Measurements from ENCODE around the gene PRKCA. TPM values are rescaled to one million over a fixed set of nuclear protein-coding genes. Genes with fewer than 3 reads are reported as not detected.

Gene PRKCA
- total RNA-seq, 4 donors from 2014 or later: 55.8 to 90.7 (median 66.7) TPM

GRCh38 chr17:66670206-66670605 lies 367.8 kb downstream of the PRKCA start:
- H3K9me3 ChIP-seq: peaks cover 0 to 7% (median 0%) of the 10 kb centered on the region in 4 donors
- H3K36me3 ChIP-seq: no peaks in the 10 kb centered on the region
- no peaks in the 10 kb centered on the region for H3K27me3 ChIP-seq
- 82 to 87% methylated on average over 3 of the region's 3 CpGs for WGBS, 2 donors
- H3K27ac ChIP-seq: no peak overlapping the region
- no peak for DNase-seq (ENCODE audit: low spot score in 2 of 2)
- peaks cover 0 to 24% (median 5%) of the 10 kb centered on the region in 4 donors for H3K4me1 ChIP-seq
- H3K4me3 ChIP-seq: no peak overlapping the region
- TF ChIP-seq, protein P1, sequence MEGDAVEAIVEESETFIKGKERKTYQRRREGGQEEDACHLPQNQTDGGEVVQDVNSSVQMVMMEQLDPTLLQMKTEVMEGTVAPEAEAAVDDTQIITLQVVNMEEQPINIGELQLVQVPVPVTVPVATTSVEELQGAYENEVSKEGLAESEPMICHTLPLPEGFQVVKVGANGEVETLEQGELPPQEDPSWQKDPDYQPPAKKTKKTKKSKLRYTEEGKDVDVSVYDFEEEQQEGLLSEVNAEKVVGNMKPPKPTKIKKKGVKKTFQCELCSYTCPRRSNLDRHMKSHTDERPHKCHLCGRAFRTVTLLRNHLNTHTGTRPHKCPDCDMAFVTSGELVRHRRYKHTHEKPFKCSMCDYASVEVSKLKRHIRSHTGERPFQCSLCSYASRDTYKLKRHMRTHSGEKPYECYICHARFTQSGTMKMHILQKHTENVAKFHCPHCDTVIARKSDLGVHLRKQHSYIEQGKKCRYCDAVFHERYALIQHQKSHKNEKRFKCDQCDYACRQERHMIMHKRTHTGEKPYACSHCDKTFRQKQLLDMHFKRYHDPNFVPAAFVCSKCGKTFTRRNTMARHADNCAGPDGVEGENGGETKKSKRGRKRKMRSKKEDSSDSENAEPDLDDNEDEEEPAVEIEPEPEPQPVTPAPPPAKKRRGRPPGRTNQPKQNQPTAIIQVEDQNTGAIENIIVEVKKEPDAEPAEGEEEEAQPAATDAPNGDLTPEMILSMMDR (IDR thresholded peaks at IDR 0.05): no peak
- TF ChIP-seq EP300 (IDR thresholded peaks at IDR 0.05) (no peak), POLR2A (IDR thresholded peaks at IDR 0.05) (no peak)

DNA sequence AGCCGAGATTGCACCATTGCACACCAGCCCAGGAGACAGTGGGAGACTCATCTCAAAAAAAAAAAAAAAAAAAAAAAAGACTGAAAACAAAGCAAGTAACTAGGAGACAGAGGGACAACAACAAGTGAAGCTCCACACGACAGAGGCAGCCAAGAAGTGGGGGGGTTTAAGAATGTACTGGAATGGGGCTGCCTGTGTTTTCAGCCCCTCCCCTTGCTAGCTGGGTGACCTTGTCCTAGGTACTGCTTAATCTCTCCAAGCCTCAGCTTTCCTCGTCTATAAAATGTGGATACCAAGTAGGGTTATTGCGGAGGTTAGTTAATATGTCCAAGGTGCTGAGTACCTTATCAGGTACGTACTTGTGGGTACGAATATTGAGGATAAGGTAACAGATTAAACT lies 368.7 kb downstream of the PRKCA start:
- Histone ChIP-seq H3K36me3 (no peaks in the 10 kb centered on the region), H3K4me3 (no peak overlapping the region), H3K27ac (peak overlapping the region in 3 of 4 donors; percentile 23 to 84 (median 37)), H3K27me3 (no peaks in the 10 kb centered on the region), H3K4me1 (peaks cover 0 to 24% (median 5%) of the 10 kb centered on the region in 4 donors), H3K9me3 (peaks cover 0 to 7% (median 0%) of the 10 kb centered on the region in 4 donors)
- 76 to 83% methylated on average over 6 of the region's 6 CpGs for WGBS, 2 donors
- TF ChIP-seq, protein P1 (IDR thresholded peaks at IDR 0.05): no peak
- TF ChIP-seq POLR2A (IDR thresholded peaks at IDR 0.05): no peak
- no peak for TF ChIP-seq EP300 (IDR thresholded peaks at IDR 0.05)
- no peak for DNase-seq (ENCODE audit: low spot score in 2 of 2)

DNA sequence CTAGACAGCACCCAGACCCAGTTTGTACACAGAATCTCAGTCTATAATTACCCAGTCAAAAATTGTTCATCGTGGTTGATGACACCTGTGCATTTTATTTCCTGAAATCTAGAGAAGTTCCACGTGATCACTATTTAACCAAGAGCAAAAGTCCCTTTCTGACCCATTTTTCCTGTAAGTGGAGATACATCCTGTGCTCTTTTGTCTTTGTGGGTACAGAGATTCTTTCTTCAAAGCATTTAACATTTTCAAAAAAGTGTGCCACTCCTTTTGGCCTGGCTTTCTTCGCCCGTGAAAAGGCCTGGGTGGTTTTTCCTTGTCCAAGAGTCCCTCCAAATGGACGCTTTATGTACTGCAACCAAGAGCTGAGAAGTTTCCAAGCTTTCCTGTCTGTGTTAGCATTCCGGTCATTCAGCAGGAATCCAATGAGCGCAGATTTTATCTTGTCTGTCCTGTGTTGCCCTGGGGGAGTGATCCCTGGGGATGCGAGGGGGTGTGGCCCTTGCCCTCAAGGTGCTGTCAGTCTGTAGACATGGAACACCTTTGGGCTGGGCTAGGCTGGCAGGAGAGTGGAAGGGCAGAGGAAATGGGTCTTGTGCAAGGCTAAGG lies 371.4 kb downstream of the PRKCA start:
- peak overlapping the region; percentile 49 to 84 (median 66) for H3K27ac ChIP-seq
- H3K36me3 ChIP-seq: peaks cover 0 to 7% (median 0%) of the 10 kb centered on the region in 3 donors
- no peak overlapping the region for H3K4me3 ChIP-seq
- DNase-seq (ENCODE audit: low spot score in 2 of 2): peak; percentile 24 to 74
- H3K4me1 ChIP-seq: peaks cover 0 to 24% (median 5%) of the 10 kb centered on the region in 4 donors
- H3K9me3 ChIP-seq: peaks cover 0 to 7% (median 0%) of the 10 kb centered on the region in 4 donors
- H3K27me3 ChIP-seq: no peaks in the 10 kb centered on the region
- TF ChIP-seq, protein P1 (IDR thresholded peaks at IDR 0.05): peak; percentile 56 to 86 (median 78)
- TF ChIP-seq EP300 (IDR thresholded peaks at IDR 0.05) (peak in 1 of 2 donors; percentile 25), POLR2A (IDR thresholded peaks at IDR 0.05) (no peak)
- WGBS, 2 donors: 13 to 19% methylated on average over 8 of the region's 8 CpGs

- H3K27ac ChIP-seq: peak overlapping the region; percentile 52 to 84 (median 70)
- peaks cover 0 to 3% (median 0%) of the 10 kb centered on the region in 4 donors for H3K9me3 ChIP-seq
- H3K36me3 ChIP-seq: peaks cover 0 to 7% (median 0%) of the 10 kb centered on the region in 3 donors
- DNase-seq (ENCODE audit: low spot score in 2 of 2): no peak
- WGBS, 2 donors: 87 to 89% methylated on average over 15 to 16 of the region's 16 CpGs
- no peak overlapping the region for H3K4me3 ChIP-seq
- H3K4me1 ChIP-seq: peaks cover 0 to 31% (median 9%) of the 10 kb centered on the region in 4 donors
- no peak for TF ChIP-seq EP300 (IDR thresholded peaks at IDR 0.05)
- TF ChIP-seq POLR2A (IDR thresholded peaks at IDR 0.05): no peak
- TF ChIP-seq, protein P1 (IDR thresholded peaks at IDR 0.05): no peak
- no peaks in the 10 kb centered on the region for H3K27me3 ChIP-seq
Observed at GRCh38 chr17:66675273-66675990, 373.0 kb downstream of the PRKCA start.

- Histone ChIP-seq H3K4me3 (peak overlapping the region in 1 of 4 donors; percentile 14), H3K27ac (peak overlapping the region; percentile 52 to 84 (median 70)), H3K4me1 (peaks cover 0 to 36% (median 14%) of the 10 kb centered on the region in 4 donors), H3K27me3 (no peaks in the 10 kb centered on the region), H3K9me3 (peaks cover 0 to 3% (median 0%) of the 10 kb centered on the region in 4 donors), H3K36me3 (peaks cover 0 to 7% (median 0%) of the 10 kb centered on the region in 3 donors)
- 73 to 77% methylated on average over 17 of the region's 17 CpGs for WGBS, 2 donors
- TF ChIP-seq POLR2A (IDR thresholded peaks at IDR 0.05) (peak in 1 of 2 donors; percentile 29), EP300 (IDR thresholded peaks at IDR 0.05) (peak in 1 of 2 donors; percentile 80)
- TF ChIP-seq, protein P1 (IDR thresholded peaks at IDR 0.05): no peak
- DNase-seq (ENCODE audit: low spot score in 2 of 2): peak; percentile 38 to 54
Observed at GRCh38 chr17:66675991-66676371, 373.6 kb downstream of the PRKCA start.
